GM23338 (cell line): ENCODE data around the gene BAIAP2. TPM values are rescaled to one million over a fixed set of nuclear protein-coding genes. Genes with fewer than 3 reads are reported as not detected.

Experiments
- ATAC-seq: fragments of 200-7000 bp; cut with Tn5 transposase; 3 replicates; pipeline ENCODE4 v1.9.1; 2020
- DNase-seq: peaks from one replicate; pipeline ENCODE4 v3.0.0-alpha.2; 2015; ENCODE audit warnings: low spot score
- H2AFZ ChIP-seq: fragments of 200-600 bp; sonication (generic); 2 replicates; pipeline ENCODE4 v1.8.0; 2016; ENCODE audit warnings: antibody characterized with exemption, mild to moderate bottlenecking, moderate library complexity
- H3F3A ChIP-seq: fragments of 200-600 bp; sonication (generic); replicated peaks from 2 replicates; pipeline ENCODE4 v1.8.0; 2017; ENCODE audit warnings: antibody characterized with exemption, mixed run types, low read depth
- H3K27ac ChIP-seq: fragments of 200-600 bp; sonication (generic); 2 replicates; pipeline ENCODE4 v1.6.1; 2016; ENCODE audit warnings: low read depth
- H3K27me3 ChIP-seq: fragments of 200-600 bp; sonication (generic); 2 replicates; pipeline ENCODE4 v1.8.0; 2016; ENCODE audit warnings: mild to moderate bottlenecking, mixed run types, moderate library complexity; ENCODE audit not compliant: insufficient read depth
- H3K36me3 ChIP-seq: fragments of 200-600 bp; sonication (generic); 2 replicates; pipeline ENCODE4 v1.8.0; 2016; ENCODE audit warnings: mild to moderate bottlenecking; ENCODE audit not compliant: insufficient read depth
- H3K4me1 ChIP-seq: fragments of 200-600 bp; sonication (generic); 2 replicates; pipeline ENCODE4 v1.8.0; 2016; ENCODE audit warnings: mild to moderate bottlenecking, moderate library complexity; ENCODE audit not compliant: insufficient read depth
- H3K4me2 ChIP-seq: fragments of 200-600 bp; sonication (generic); 2 replicates; pipeline ENCODE4 v1.7.1; 2017; ENCODE audit warnings: mixed run types
- H3K4me3 ChIP-seq: fragments of 200-600 bp; sonication (generic); 2 replicates; pipeline ENCODE4 v1.6.1; 2016; ENCODE audit warnings: mixed run types
- H3K79me2 ChIP-seq: fragments of 200-600 bp; sonication (generic); replicated peaks from 2 replicates; pipeline ENCODE4 v1.8.0; 2017; ENCODE audit warnings: mild to moderate bottlenecking; ENCODE audit not compliant: insufficient read depth
- H3K9me2 ChIP-seq: fragments of 200-600 bp; sonication (generic); 2 replicates; pipeline ENCODE4 v1.8.0; 2017; ENCODE audit not compliant: insufficient read depth
- H4K20me1 ChIP-seq: fragments of 200-600 bp; sonication (generic); replicated peaks from 2 replicates; pipeline ENCODE4 v1.8.0; 2017; ENCODE audit warnings: mild to moderate bottlenecking; ENCODE audit not compliant: insufficient read depth
- H3K27ac Mint-ChIP-seq: 2 replicates; pipeline ENCODE4 v1.8.0; 2020; ENCODE audit warnings: inconsistent platforms, mild to moderate bottlenecking, moderate library complexity, mixed read lengths
- H3K27me3 Mint-ChIP-seq: 3 replicates; pipeline ENCODE4 v1.8.0; 2022; ENCODE audit warnings: low read depth, mild to moderate bottlenecking, moderate library complexity, mixed read lengths, inconsistent platforms; ENCODE audit not compliant: insufficient read depth, poor library complexity
- H3K36me3 Mint-ChIP-seq: 3 replicates; pipeline ENCODE4 v1.8.0; 2021; ENCODE audit warnings: low read depth, mild to moderate bottlenecking, inconsistent platforms, moderate library complexity, mixed read lengths
- H3K4me1 Mint-ChIP-seq: 3 replicates; pipeline ENCODE4 v1.8.0; 2020; ENCODE audit warnings: mild to moderate bottlenecking, inconsistent platforms, mixed read lengths
- H3K4me3 Mint-ChIP-seq: 3 replicates; pipeline ENCODE4 v1.8.0; 2021; ENCODE audit warnings: moderate library complexity, mild to moderate bottlenecking, inconsistent platforms, mixed read lengths
- H3K9me3 Mint-ChIP-seq: 3 replicates; pipeline ENCODE4 v1.8.0; 2020; ENCODE audit warnings: moderate library complexity, mild to moderate bottlenecking, inconsistent platforms, mixed read lengths
- CTCF ChIP-seq, 2 experiments: fragments of 200-600 bp in 1 of 2; sonication (generic) in 1 of 2; conservative IDR thresholded peaks; 2 replicates each; pipeline versions ENCODE4 v1.5.1 to v1.6.1; 2016 to 2017; ENCODE audit warnings: antibody characterized with exemption in 2 of 2, low read depth in 2 of 2, mild to moderate bottlenecking in 2 of 2, moderate library complexity in 1 of 2
- EZH2 ChIP-seq: fragments of 200-600 bp; sonication (generic); IDR thresholded peaks from one replicate; pipeline ENCODE4 v1.8.0; 2017; ENCODE audit warnings: antibody characterized with exemption, mild to moderate bottlenecking, low read depth; ENCODE audit not compliant: unreplicated experiment
- EZH2phosphoT487 ChIP-seq: fragments of 200-600 bp; sonication (generic); IDR thresholded peaks from one replicate; pipeline ENCODE4 v1.8.1; 2018; ENCODE audit warnings: antibody characterized with exemption; ENCODE audit not compliant: unreplicated experiment
- POLR2AphosphoS5 ChIP-seq: IDR thresholded peaks from 2 replicates; pipeline ENCODE4 v1.6.1; 2016; ENCODE audit warnings: antibody characterized with exemption, low read depth
- REST ChIP-seq: IDR thresholded peaks from one replicate; pipeline ENCODE4 v1.6.1; 2018; ENCODE audit warnings: antibody characterized with exemption; ENCODE audit not compliant: unreplicated experiment
- ZNF114 ChIP-seq: fragments of 250-450 bp; sonication (Bioruptor Pico); IDR thresholded peaks from 2 replicates; pipeline ENCODE4 v1.5.0; 2020; ENCODE audit warnings: mild to moderate bottlenecking, moderate library complexity
- ZNF331 ChIP-seq: fragments of 250-450 bp; sonication (Bioruptor Pico); IDR thresholded peaks from 2 replicates; pipeline ENCODE4 v1.5.0; 2020; ENCODE audit warnings: low read depth, mild to moderate bottlenecking, moderate library complexity
- ZNF462 ChIP-seq: fragments of 250-450 bp; sonication (Bioruptor Pico); IDR thresholded peaks from 2 replicates; pipeline ENCODE4 v1.5.0; 2020; ENCODE audit warnings: mild to moderate bottlenecking, moderate library complexity
- polyA plus RNA-seq: library from polyadenylated mRNA; unstranded; fragments of >200 nt; fragmentation: Nextera tagmentation; extraction: Ambion mirVana; gene quantifications from 2 replicates; pipeline ENCODE4 v1.2.1, GENCODE V29; 2016
- total RNA-seq: library from RNA; depleted of rRNA; stranded (reverse); fragments of >200 nt; shearing (Covaris generic); gene quantifications from 2 replicates; pipeline ENCODE4 v1.2.3, GENCODE V29; 2014

The BAIAP2 gene
- total and polyA plus RNA-seq, 2 experiments from 2014 or later: 21.7 to 22.7 TPM

GRCh38 chr17:81085420-81085911, 50.5 kb downstream of the BAIAP2 start:
- no peak for ATAC-seq
- H3K27ac Mint-ChIP-seq: no peak overlapping the region
- Histone ChIP-seq H3K36me3 (no peaks in the 10 kb centered on the region), H3K9me2 (no peaks in the 10 kb centered on the region), H4K20me1 (no peaks in the 10 kb centered on the region), H3K27me3 (no peaks in the 10 kb centered on the region), H3K79me2 (no peaks in the 10 kb centered on the region), H3K27ac (no peak overlapping the region), H3K4me3 (no peak overlapping the region), H3F3A (0 out of 2 replicates have a peak, but pooled peaks cover 4% of the 10 kb centered on the region), H3K4me1 (no peaks in the 10 kb centered on the region), H3K4me2 (no peak overlapping the region), H2AFZ (no peak overlapping the region)
- peaks cover 8% of the 10 kb centered on the region for H3K27me3 Mint-ChIP-seq
- no peaks in the 10 kb centered on the region; the same call in 2 of the 3 replicates for H3K36me3 Mint-ChIP-seq
- H3K9me3 Mint-ChIP-seq: no peaks in the 10 kb centered on the region
- H3K4me3 Mint-ChIP-seq: no peak overlapping the region
- TF ChIP-seq ZNF114 (CRISPR knock-in tag) (no peak), ZNF331 (CRISPR knock-in tag) (no peak), POLR2AphosphoS5 (no peak), EZH2 (no peak)
- peaks cover 6% of the 10 kb centered on the region; the same call in 2 of the 3 replicates for H3K4me1 Mint-ChIP-seq
- DNase-seq: no peak

GRCh38 chr17:81086789-81087551, 52.0 kb downstream of the BAIAP2 start:
- Mint-ChIP-seq H3K27me3 (peaks cover 5% of the 10 kb centered on the region), H3K4me3 (no peak overlapping the region), H3K36me3 (no peaks in the 10 kb centered on the region; the same call in 2 of the 3 replicates), H3K27ac (no peak overlapping the region; the same call in 1 of the 2 replicates), H3K4me1 (peaks cover 7% of the 10 kb centered on the region; the same call in 2 of the 3 replicates), H3K9me3 (no peaks in the 10 kb centered on the region)
- Histone ChIP-seq H3K9me2 (no peaks in the 10 kb centered on the region), H3K27me3 (no peaks in the 10 kb centered on the region), H3K79me2 (no peaks in the 10 kb centered on the region), H3K27ac (no peak overlapping the region), H4K20me1 (no peaks in the 10 kb centered on the region), H3K4me1 (no peaks in the 10 kb centered on the region), H3K4me2 (no peak overlapping the region), H3F3A (0 out of 2 replicates have a peak, but pooled peaks cover 4% of the 10 kb centered on the region), H3K36me3 (no peaks in the 10 kb centered on the region), H3K4me3 (no peak overlapping the region), H2AFZ (no peak overlapping the region)
- no peak for ATAC-seq
- no peak for DNase-seq
- TF ChIP-seq EZH2: no peak
- TF ChIP-seq EZH2phosphoT487: no peak
- no peak for TF ChIP-seq REST
- TF ChIP-seq ZNF331 (CRISPR knock-in tag): no peak
- TF ChIP-seq CTCF (conservative IDR thresholded peaks at IDR 0.05; ENCODE audit: low read depth in 2 of 2): no peak
- TF ChIP-seq ZNF462 (CRISPR knock-in tag): no peak
- TF ChIP-seq ZNF114 (CRISPR knock-in tag): no peak
